WTC11 (cell line): ENCODE results near the gene NECTIN1. TPM values are rescaled to one million over a fixed set of nuclear protein-coding genes. Genes with fewer than 3 reads are reported as not detected.

Experiments used
- ATAC-seq: fragments of 200-7000 bp; cut with Tn5 transposase; 2 replicates; pipeline ENCODE4 v1.10.0; 2021; ENCODE audit warnings: mild to moderate bottlenecking, moderate library complexity
- CTCF ChIA-PET: fragments of 300-600 bp; sonication (Branson Sonifier 250); formaldehyde crosslinking; loops from one replicate; lab custom pipeline; 2021; ENCODE audit warnings: antibody characterized with exemption; lab: Charles Lee
- POLR2A ChIA-PET: fragments of 350-600 bp; sonication (Branson Sonifier 250); formaldehyde crosslinking; loops from one replicate; lab custom pipeline; 2021; ENCODE audit warnings: antibody characterized with exemption; lab: Charles Lee
- DNase-seq: peaks from one replicate; pipeline ENCODE4 v3.0.0; 2021; ENCODE audit warnings: low spot score
- H3K27ac Mint-ChIP-seq: 2 replicates; pipeline ENCODE4 v1.8.0; 2021; ENCODE audit warnings: mixed read lengths
- H3K27me3 Mint-ChIP-seq: 2 replicates; pipeline ENCODE4 v1.8.0; 2021; ENCODE audit warnings: low read depth, mild to moderate bottlenecking, moderate library complexity, mixed read lengths
- H3K36me3 Mint-ChIP-seq: 2 replicates; pipeline ENCODE4 v1.8.0; 2021; ENCODE audit warnings: mixed read lengths
- H3K4me1 Mint-ChIP-seq: 2 replicates; pipeline ENCODE4 v1.8.0; 2022; ENCODE audit warnings: mixed read lengths
- H3K4me3 Mint-ChIP-seq: 2 replicates; pipeline ENCODE4 v1.8.0; 2021; ENCODE audit warnings: mild to moderate bottlenecking, moderate library complexity, mixed read lengths
- H3K9me3 Mint-ChIP-seq: 2 replicates; pipeline ENCODE4 v1.8.0; 2021; ENCODE audit warnings: mixed read lengths
- EMX1 ChIP-seq: fragments of 250-450 bp; sonication (Bioruptor Pico); IDR thresholded peaks from 2 replicates; pipeline ENCODE4 v1.8.0; 2021; ENCODE audit warnings: mild to moderate bottlenecking
- FOXP1 ChIP-seq: sonication (generic); formaldehyde crosslinking; IDR thresholded peaks from 2 replicates; pipeline ENCODE4 v1.8.0; 2022; ENCODE audit warnings: missing genetic modification reagents, mild to moderate bottlenecking, moderate library complexity, borderline replicate concordance
- JAZF1 ChIP-seq: fragments of 250-450 bp; sonication (Bioruptor Pico); IDR thresholded peaks from 2 replicates; pipeline ENCODE4 v1.9.0; 2021; ENCODE audit warnings: moderate library complexity, mild to moderate bottlenecking, inconsistent platforms
- MYBL2 ChIP-seq: sonication (generic); formaldehyde crosslinking; IDR thresholded peaks from 2 replicates; pipeline ENCODE4 v1.8.1; 2023; ENCODE audit warnings: mild to moderate bottlenecking, moderate library complexity, missing genetic modification reagents
- NFE2L1 ChIP-seq: sonication (generic); formaldehyde crosslinking; IDR thresholded peaks from 2 replicates; pipeline ENCODE4 v1.8.1; 2023; ENCODE audit warnings: missing genetic modification reagents
- NR3C1 ChIP-seq: sonication (generic); formaldehyde crosslinking; conservative IDR thresholded peaks from 2 replicates; pipeline ENCODE4 v1.8.1; 2023; ENCODE audit warnings: low read depth, mild to moderate bottlenecking, missing genetic modification reagents
- OVOL2 ChIP-seq: fragments of 250-450 bp; sonication (Bioruptor Pico); IDR thresholded peaks from 2 replicates; pipeline ENCODE4 v1.9.0; 2021; ENCODE audit warnings: mild to moderate bottlenecking, borderline replicate concordance
- ZNF671 ChIP-seq: fragments of 250-450 bp; sonication (Bioruptor Pico); IDR thresholded peaks from 2 replicates; pipeline ENCODE4 v1.8.0; 2021; ENCODE audit warnings: mild to moderate bottlenecking
- total RNA-seq: library from RNA; stranded (reverse); gene quantifications from 3 replicates; pipeline ENCODE4 v1.2.3, GENCODE V29; 2021
- TF ChIP-seq, protein P1 (sequence below): sonication (generic); formaldehyde crosslinking; IDR thresholded peaks from 2 replicates; pipeline ENCODE4 v1.8.0; 2022; ENCODE audit warnings: mild to moderate bottlenecking, missing genetic modification reagents
- TF ChIP-seq, protein P2 (sequence below): sonication (generic); formaldehyde crosslinking; IDR thresholded peaks from 2 replicates; pipeline ENCODE4 v1.8.1; 2022; ENCODE audit warnings: mild to moderate bottlenecking, missing genetic modification reagents, moderate library complexity, borderline replicate concordance
- TF ChIP-seq, protein P3 (sequence below): sonication (generic); formaldehyde crosslinking; IDR thresholded peaks from 2 replicates; pipeline ENCODE4 v1.8.0; 2023; ENCODE audit warnings: mild to moderate bottlenecking, missing genetic modification reagents
- TF ChIP-seq, protein P4 (sequence below): fragments of 250-450 bp; sonication (Bioruptor Pico); IDR thresholded peaks from 2 replicates; pipeline ENCODE4 v1.9.0; 2021; ENCODE audit warnings: mild to moderate bottlenecking, borderline replicate concordance
- TF ChIP-seq, protein P5 (sequence below): fragments of 250-450 bp; sonication (Bioruptor Pico); IDR thresholded peaks from 2 replicates; pipeline ENCODE4 v1.9.0; 2021; ENCODE audit warnings: moderate library complexity, mild to moderate bottlenecking, inconsistent platforms, borderline replicate concordance
- TF ChIP-seq, protein P6 (sequence below): sonication (generic); formaldehyde crosslinking; IDR thresholded peaks from 2 replicates; pipeline ENCODE4 v1.8.1; 2023; ENCODE audit warnings: mild to moderate bottlenecking, missing genetic modification reagents

NECTIN1 gene
- total RNA-seq, 1 experiment from 2014 or later = 86.2 TPM

DNA sequence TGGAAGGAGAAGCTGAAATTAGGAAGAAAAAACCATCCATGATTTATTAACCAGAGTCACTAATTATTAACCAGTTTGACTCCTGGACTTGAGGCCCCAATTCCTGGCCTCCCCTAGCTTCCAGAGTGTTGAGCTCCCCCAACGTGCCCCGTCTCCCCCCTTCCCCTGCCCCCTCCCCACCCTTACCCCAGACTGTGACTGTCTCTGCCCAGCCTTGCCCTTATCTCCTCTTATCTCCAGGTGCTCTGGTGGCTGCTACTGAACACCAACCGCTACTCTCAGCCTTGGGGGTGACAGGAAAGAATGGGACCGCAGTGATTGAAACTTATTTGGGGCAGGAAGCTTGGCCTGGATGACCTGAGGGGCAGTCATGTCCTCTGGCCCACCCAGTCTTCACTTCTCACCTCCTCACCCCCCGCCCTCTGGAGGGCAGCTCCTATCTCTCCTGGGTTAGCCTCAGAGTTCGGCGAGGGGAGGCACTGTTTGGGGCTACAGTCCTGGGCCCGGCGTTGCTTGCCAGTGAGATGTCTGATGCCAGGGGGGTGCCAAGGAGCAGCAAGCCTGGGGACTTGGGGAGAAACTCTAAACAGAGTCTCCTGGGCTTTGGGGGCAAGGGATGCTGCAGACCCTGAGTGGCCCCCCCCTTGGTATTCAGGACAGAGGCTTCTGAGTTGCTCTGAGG, 15.5 kb downstream of the NECTIN1 start:
- POLR2A ChIA-PET = interaction anchor here (0.6 kb wide), 1 partner anchor 23 kb away, joined by 3 read pairs; no protein-coding TSS in a partner anchor
- no peaks in the 10 kb centered on the region for H3K36me3 Mint-ChIP-seq
- no peak for ATAC-seq
- no peaks in the 10 kb centered on the region for H3K9me3 Mint-ChIP-seq
- DNase-seq = no peak
- CTCF ChIA-PET = interaction anchor here (0.7 to 4.6 kb wide), 3 partner anchors 8 to 507 kb away, joined by 3 to 19 read pairs (median 3); partner anchors contain the start of genes CBL and NECTIN1
- H3K4me3 Mint-ChIP-seq = no peak overlapping the region
- no peak overlapping the region for H3K27ac Mint-ChIP-seq
- H3K4me1 Mint-ChIP-seq = peaks cover 81% of the 10 kb centered on the region
- H3K27me3 Mint-ChIP-seq = no peaks in the 10 kb centered on the region; the same call in 1 of the 2 replicates
- TF ChIP-seq, protein P1, sequence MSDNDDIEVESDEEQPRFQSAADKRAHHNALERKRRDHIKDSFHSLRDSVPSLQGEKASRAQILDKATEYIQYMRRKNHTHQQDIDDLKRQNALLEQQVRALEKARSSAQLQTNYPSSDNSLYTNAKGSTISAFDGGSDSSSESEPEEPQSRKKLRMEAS (CRISPR knock-in tag) = no peak
- TF ChIP-seq OVOL2 (CRISPR knock-in tag) (no peak), NFE2L1 (CRISPR knock-in tag) (no peak), ZNF671 (CRISPR knock-in tag) (no peak), JAZF1 (no peak), NR3C1 (CRISPR knock-in tag) (no peak), FOXP1 (CRISPR knock-in tag) (no peak), EMX1 (CRISPR knock-in tag) (no peak), MYBL2 (CRISPR knock-in tag) (no peak)
- TF ChIP-seq, protein P2, sequence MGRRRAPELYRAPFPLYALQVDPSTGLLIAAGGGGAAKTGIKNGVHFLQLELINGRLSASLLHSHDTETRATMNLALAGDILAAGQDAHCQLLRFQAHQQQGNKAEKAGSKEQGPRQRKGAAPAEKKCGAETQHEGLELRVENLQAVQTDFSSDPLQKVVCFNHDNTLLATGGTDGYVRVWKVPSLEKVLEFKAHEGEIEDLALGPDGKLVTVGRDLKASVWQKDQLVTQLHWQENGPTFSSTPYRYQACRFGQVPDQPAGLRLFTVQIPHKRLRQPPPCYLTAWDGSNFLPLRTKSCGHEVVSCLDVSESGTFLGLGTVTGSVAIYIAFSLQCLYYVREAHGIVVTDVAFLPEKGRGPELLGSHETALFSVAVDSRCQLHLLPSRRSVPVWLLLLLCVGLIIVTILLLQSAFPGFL (CRISPR knock-in tag) = no peak
- TF ChIP-seq, protein P3, sequence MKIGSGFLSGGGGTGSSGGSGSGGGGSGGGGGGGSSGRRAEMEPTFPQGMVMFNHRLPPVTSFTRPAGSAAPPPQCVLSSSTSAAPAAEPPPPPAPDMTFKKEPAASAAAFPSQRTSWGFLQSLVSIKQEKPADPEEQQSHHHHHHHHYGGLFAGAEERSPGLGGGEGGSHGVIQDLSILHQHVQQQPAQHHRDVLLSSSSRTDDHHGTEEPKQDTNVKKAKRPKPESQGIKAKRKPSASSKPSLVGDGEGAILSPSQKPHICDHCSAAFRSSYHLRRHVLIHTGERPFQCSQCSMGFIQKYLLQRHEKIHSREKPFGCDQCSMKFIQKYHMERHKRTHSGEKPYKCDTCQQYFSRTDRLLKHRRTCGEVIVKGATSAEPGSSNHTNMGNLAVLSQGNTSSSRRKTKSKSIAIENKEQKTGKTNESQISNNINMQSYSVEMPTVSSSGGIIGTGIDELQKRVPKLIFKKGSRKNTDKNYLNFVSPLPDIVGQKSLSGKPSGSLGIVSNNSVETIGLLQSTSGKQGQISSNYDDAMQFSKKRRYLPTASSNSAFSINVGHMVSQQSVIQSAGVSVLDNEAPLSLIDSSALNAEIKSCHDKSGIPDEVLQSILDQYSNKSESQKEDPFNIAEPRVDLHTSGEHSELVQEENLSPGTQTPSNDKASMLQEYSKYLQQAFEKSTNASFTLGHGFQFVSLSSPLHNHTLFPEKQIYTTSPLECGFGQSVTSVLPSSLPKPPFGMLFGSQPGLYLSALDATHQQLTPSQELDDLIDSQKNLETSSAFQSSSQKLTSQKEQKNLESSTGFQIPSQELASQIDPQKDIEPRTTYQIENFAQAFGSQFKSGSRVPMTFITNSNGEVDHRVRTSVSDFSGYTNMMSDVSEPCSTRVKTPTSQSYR (CRISPR knock-in tag) = no peak
- TF ChIP-seq, protein P4, sequence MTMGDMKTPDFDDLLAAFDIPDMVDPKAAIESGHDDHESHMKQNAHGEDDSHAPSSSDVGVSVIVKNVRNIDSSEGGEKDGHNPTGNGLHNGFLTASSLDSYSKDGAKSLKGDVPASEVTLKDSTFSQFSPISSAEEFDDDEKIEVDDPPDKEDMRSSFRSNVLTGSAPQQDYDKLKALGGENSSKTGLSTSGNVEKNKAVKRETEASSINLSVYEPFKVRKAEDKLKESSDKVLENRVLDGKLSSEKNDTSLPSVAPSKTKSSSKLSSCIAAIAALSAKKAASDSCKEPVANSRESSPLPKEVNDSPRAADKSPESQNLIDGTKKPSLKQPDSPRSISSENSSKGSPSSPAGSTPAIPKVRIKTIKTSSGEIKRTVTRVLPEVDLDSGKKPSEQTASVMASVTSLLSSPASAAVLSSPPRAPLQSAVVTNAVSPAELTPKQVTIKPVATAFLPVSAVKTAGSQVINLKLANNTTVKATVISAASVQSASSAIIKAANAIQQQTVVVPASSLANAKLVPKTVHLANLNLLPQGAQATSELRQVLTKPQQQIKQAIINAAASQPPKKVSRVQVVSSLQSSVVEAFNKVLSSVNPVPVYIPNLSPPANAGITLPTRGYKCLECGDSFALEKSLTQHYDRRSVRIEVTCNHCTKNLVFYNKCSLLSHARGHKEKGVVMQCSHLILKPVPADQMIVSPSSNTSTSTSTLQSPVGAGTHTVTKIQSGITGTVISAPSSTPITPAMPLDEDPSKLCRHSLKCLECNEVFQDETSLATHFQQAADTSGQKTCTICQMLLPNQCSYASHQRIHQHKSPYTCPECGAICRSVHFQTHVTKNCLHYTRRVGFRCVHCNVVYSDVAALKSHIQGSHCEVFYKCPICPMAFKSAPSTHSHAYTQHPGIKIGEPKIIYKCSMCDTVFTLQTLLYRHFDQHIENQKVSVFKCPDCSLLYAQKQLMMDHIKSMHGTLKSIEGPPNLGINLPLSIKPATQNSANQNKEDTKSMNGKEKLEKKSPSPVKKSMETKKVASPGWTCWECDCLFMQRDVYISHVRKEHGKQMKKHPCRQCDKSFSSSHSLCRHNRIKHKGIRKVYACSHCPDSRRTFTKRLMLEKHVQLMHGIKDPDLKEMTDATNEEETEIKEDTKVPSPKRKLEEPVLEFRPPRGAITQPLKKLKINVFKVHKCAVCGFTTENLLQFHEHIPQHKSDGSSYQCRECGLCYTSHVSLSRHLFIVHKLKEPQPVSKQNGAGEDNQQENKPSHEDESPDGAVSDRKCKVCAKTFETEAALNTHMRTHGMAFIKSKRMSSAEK = no peak
- TF ChIP-seq, protein P5, sequence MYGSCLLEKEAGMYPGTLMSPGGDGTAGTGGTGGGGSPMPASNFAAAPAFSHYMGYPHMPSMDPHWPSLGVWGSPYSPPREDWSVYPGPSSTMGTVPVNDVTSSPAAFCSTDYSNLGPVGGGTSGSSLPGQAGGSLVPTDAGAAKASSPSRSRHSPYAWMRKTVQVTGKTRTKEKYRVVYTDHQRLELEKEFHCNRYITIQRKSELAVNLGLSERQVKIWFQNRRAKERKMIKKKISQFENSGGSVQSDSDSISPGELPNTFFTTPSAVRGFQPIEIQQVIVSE (CRISPR knock-in tag) = no peak
- TF ChIP-seq, protein P6, sequence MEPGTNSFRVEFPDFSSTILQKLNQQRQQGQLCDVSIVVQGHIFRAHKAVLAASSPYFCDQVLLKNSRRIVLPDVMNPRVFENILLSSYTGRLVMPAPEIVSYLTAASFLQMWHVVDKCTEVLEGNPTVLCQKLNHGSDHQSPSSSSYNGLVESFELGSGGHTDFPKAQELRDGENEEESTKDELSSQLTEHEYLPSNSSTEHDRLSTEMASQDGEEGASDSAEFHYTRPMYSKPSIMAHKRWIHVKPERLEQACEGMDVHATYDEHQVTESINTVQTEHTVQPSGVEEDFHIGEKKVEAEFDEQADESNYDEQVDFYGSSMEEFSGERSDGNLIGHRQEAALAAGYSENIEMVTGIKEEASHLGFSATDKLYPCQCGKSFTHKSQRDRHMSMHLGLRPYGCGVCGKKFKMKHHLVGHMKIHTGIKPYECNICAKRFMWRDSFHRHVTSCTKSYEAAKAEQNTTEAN (CRISPR knock-in tag) = no peak
